GM19023 (cell line): Measurements from ENCODE around the gene USP13.
"Not testable (repeated sequence)": the region's sequence is repeated elsewhere in the genome, so short reads cannot be mapped to it uniquely, and the experiment has no call there.

ENCODE experiments used
- ATAC-seq: cut with Tn5 transposase; IDR thresholded peaks from one replicate; pipeline ENCODE4 v1.9.1; 2021; ENCODE audit warnings: mild to moderate bottlenecking, moderate library complexity; ENCODE audit not compliant: unreplicated experiment

Gene USP13

DNA sequence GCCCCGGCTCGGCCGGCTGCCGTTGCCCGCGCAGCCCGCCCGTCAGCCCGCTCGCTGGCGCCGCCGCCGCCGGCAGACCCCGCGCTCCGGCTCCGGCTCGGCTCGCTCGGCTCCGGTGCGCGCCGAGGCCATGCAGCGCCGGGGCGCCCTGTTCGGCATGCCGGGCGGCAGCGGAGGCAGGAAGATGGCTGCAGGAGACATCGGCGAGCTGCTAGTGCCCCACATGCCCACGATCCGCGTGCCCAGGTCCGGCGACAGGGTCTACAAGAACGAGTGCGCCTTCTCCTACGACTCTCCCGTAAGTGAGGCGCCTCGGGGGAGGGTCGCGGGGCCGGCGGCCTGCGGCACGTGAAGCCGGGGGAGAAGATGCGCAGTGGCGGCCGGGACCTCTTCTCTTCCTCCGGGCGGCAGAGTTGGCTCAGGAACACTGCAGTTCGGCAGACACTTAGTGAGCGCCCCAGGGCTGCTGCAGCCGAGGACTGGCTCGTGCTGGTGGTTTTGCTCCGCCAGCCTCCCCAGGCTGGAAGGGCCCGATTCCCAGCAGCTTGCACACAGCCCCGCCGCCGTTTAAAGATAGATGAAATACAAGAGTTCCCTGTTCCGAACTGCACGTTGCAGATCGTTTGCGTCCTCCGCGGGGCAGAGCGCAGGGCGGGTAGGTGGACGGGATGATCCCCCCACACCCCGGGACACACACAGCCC, 407 bp downstream of the USP13 start:
- ATAC-seq = peak; percentile 65

DNA sequence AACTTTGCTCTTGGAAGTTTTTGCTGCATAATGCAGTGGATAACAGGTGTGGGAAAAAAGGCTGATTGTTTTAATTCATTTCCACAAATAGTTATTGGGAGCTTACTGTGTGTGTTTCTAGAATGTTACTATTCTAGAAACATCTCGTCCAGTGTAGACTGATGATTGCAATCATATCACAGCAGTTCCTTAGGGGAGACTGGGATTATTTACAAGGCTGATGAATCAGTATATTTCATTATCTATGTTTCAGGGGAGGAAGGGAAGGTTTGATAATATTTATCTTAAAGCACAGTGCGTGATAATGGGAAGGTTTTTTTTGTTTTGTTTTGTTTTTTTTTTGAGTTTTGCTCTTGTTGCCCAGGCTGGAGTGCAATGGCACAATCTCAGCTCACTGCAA, 2.4 kb downstream of the USP13 start:
- no peak for ATAC-seq

GRCh38 chr3:179658606-179659005, 5.8 kb downstream of the USP13 start:
- no peak for ATAC-seq

- no peak for ATAC-seq
Measured at GRCh38 chr3:179660872-179661271, 8.0 kb downstream of the USP13 start.

DNA sequence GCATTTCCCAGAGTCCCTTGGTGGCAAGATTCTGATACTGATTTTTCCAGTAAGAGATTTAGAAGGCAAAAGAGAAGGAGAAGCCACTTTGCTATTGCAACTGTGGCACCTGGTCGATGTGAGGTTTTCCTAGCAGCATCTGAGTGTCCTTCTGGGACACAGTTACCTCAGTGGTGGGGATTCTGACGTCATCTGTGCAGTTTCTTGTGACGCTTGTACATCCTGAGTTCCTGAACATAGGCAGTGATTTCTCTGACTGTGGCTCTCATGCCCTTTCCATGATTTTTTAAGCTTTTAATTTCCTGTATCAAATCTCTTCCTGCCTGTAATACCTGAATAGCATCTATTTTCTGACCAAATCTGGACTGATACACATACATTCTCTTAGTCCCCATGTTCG, 8.9 kb downstream of the USP13 start:
- no peak for ATAC-seq

GRCh38 chr3:179663093-179663492, 10.3 kb downstream of the USP13 start:
- ATAC-seq = no peak

- ATAC-seq = no peak
Measured at GRCh38 chr3:179666030-179666429, 13.2 kb downstream of the USP13 start.

DNA sequence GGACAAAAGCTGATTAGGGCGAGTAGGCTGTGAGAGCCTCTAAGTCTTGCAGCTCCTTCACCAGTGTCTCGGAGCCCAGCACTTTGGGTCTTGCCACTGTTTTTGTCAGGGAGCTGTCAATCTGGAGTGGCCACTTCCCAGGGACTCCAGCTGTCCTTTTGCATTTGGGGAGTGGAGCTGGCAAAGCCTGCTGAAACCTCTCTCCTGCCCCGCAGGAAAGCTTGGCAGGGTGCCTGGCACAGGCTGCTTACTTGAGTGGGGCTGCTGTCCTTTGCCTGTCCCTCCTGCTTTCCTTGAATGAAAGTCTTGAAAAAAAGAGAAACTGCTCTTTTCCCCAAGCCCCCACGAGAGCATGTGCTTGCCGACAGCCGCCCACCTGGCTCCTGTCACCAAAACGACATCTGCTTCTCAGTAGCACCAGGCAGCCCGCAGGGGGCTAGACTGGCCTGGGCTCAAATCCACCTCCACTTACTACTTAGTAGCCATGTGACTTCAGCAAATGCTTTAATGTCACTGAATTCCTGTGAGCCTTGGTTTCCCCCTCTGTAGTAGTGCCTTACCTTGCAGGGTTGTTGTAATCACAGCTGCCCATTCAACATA, 13.7 kb downstream of the USP13 start:
- ATAC-seq = no peak

DNA sequence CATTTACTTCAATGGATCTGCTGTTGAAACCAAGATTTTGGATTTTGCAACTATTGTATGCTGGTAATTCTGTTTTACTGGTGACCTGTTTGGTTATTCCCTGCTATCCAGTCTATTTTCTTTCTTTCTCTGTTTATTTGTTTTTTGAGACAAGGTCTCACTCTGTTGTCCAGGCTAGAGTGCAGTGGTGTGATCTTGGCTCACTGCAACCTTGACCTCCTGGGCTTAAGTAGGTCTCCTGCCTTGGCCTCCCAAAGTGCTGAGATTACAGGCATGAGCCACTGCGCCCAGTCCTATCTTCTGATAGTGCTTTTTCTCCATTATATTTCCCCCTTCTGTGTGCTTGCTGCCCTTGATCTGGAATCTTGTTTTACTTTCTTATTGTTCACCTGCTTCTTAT, 15.6 kb downstream of the USP13 start:
- no peak for ATAC-seq

DNA sequence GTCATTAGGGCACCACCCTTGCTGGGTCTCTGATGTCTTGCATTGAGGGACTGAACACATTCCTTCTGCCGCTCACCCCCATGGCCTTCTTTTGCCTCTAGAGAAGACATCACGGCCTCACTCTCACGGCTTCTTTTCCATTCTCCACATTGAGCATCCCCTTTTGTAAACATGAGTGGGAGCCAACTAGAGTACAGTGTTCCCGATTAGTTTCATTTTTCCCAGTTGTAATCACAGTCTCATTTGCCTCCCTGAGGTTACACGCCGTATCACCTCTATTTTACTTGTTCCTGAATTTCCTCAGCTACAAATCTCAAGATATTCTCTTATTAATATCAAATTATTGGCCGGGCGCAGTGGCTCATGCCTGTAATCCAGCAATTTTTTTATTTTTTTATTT, 17.5 kb downstream of the USP13 start:
- no peak for ATAC-seq

- no peak for ATAC-seq
Measured at GRCh38 chr3:179671309-179671708, 18.5 kb downstream of the USP13 start.

DNA sequence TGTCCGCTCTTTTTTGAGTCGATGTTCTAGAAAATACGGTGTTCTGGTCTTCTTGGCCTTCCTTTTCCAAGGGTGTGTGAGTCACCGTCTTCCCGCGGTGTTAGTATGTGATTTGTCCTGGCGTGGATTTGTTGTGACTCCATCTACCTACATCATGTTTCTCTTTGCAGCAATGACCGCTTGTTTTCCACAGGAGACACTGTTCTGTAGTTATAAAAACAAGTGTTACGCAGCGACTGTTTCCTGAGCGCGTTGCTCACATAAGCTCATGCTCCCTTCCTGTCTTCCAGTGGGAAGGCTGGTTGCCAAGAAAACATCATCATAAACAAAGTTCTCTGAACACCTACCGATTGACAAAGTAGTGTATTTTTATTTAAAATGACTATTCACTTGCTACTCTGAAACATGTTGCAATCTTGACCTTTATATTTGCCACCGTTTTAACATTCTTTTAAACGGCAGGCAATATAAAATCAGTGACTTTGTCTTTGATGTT, 19.0 kb downstream of the USP13 start:
- no peak for ATAC-seq

GRCh38 chr3:179672918-179673317, 20.1 kb downstream of the USP13 start:
- no peak for ATAC-seq

- ATAC-seq = no peak
Measured at GRCh38 chr3:179673523-179673922, 20.7 kb downstream of the USP13 start.

- ATAC-seq = no peak
Measured at GRCh38 chr3:179676081-179676480, 23.2 kb downstream of the USP13 start.

DNA sequence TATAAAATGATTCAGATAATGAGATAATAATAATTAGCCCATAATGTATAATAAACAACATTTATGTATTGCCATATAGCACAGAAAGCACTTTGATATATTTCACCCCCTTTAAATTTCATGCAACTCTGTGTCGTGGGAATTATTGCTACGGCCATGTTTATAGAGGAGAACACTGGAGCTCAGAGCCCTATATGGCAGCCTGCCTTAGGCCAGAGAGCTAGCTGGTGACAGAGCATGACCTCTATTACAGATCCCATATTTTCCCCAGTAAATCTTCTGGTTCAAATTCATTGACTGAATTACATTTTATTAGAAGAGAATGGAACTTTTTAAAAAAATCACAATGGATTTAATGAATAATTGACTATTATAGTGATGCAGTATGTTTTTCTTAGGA, 25.0 kb downstream of the USP13 start:
- no peak for ATAC-seq

GRCh38 chr3:179681492-179682263, 28.8 kb downstream of the USP13 start:
- no peak for ATAC-seq

- ATAC-seq = no peak
Measured at GRCh38 chr3:179682426-179683080, 29.7 kb downstream of the USP13 start.

DNA sequence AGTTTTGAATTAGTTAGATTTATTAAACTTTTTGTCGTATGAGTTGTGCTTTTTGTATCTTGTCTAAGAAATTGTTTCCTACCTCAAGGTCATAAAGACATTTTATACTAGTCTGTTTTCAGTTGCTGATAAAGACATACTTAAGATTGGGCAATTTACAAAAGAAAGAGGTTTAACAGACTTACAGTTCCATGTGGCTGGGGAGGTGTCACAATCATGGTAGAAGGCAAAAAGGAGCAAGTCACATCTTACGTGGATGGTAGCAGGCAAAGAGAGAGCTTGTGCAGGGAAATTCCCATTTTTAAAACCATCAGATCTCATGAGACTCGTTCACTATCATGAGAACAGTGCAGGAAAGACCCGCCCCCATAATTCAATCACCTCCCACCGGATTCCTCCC, 30.4 kb downstream of the USP13 start:
- not testable (repeated sequence) for ATAC-seq

GRCh38 chr3:179687967-179688535, 35.2 kb downstream of the USP13 start:
- ATAC-seq = no peak

- ATAC-seq = no peak
Measured at GRCh38 chr3:179688850-179689249, 36.0 kb downstream of the USP13 start.
